ENCODE data around the gene KCMF1. TPM values are rescaled to one million over a fixed set of nuclear protein-coding genes. Genes with fewer than 3 reads are reported as not detected.

Gene KCMF1
- polyA plus RNA-seq, 1 donor from 2014 or later: 43.3 TPM

- H3K4me3 ChIP-seq (ENCODE audit: low read length): no peak overlapping the region
- no peak overlapping the region for H3K9ac ChIP-seq (ENCODE audit: low read length)
- no peaks in the 10 kb centered on the region for H3K36me3 ChIP-seq (ENCODE audit: insufficient read depth, low read length)
- no peak overlapping the region for H3K4me2 ChIP-seq (ENCODE audit: low read length)
- TF ChIP-seq SMC3 (conservative IDR thresholded peaks at IDR 0.05; ENCODE audit: poor library complexity) (no peak), REST (IDR thresholded peaks at IDR 0.05; ENCODE audit: borderline replicate concordance) (no peak), TAF1 (IDR thresholded peaks at IDR 0.05; ENCODE audit: low read depth) (no peak), POLR2AphosphoS5 (IDR thresholded peaks at IDR 0.05) (no peak), MXI1 (conservative IDR thresholded peaks at IDR 0.05; ENCODE audit: poor library complexity, severe bottlenecking) (no peak), EP300 (conservative IDR thresholded peaks at IDR 0.05; ENCODE audit: poor library complexity, severe bottlenecking) (no peak), EZH2 (IDR thresholded peaks at IDR 0.05; ENCODE audit: borderline replicate concordance, insufficient read depth, low read length, poor library complexity, severe bottlenecking) (no peak), RAD21 (conservative IDR thresholded peaks at IDR 0.05) (no peak)
- TF ChIP-seq, protein P1, sequence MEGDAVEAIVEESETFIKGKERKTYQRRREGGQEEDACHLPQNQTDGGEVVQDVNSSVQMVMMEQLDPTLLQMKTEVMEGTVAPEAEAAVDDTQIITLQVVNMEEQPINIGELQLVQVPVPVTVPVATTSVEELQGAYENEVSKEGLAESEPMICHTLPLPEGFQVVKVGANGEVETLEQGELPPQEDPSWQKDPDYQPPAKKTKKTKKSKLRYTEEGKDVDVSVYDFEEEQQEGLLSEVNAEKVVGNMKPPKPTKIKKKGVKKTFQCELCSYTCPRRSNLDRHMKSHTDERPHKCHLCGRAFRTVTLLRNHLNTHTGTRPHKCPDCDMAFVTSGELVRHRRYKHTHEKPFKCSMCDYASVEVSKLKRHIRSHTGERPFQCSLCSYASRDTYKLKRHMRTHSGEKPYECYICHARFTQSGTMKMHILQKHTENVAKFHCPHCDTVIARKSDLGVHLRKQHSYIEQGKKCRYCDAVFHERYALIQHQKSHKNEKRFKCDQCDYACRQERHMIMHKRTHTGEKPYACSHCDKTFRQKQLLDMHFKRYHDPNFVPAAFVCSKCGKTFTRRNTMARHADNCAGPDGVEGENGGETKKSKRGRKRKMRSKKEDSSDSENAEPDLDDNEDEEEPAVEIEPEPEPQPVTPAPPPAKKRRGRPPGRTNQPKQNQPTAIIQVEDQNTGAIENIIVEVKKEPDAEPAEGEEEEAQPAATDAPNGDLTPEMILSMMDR (IDR thresholded peaks at IDR 0.05; ENCODE audit: poor library complexity, severe bottlenecking): no peak
- H3K9me3 ChIP-seq (ENCODE audit: low read length): no peaks in the 10 kb centered on the region
- no peaks in the 10 kb centered on the region for H3K79me2 ChIP-seq (replicated peaks; ENCODE audit: insufficient read depth, low read length)
- H3F3A ChIP-seq (ENCODE audit: insufficient read depth, low read length, poor library complexity, severe bottlenecking): no peaks in the 10 kb centered on the region
- no peaks in the 10 kb centered on the region for H3K27me3 ChIP-seq (ENCODE audit: insufficient read depth, low read depth, low read length)
- H2AFZ ChIP-seq (ENCODE audit: low read depth, low read length): no peak overlapping the region
- no peaks in the 10 kb centered on the region for H3K9me2 ChIP-seq (ENCODE audit: insufficient read depth, low read length)
- no peaks in the 10 kb centered on the region for H4K20me1 ChIP-seq (ENCODE audit: insufficient read depth)
- H3K27ac ChIP-seq (ENCODE audit: low read length): no peak overlapping the region
Measured at GRCh38 chr2:85063981-85064599, 93.1 kb downstream of the KCMF1 start.

DNA sequence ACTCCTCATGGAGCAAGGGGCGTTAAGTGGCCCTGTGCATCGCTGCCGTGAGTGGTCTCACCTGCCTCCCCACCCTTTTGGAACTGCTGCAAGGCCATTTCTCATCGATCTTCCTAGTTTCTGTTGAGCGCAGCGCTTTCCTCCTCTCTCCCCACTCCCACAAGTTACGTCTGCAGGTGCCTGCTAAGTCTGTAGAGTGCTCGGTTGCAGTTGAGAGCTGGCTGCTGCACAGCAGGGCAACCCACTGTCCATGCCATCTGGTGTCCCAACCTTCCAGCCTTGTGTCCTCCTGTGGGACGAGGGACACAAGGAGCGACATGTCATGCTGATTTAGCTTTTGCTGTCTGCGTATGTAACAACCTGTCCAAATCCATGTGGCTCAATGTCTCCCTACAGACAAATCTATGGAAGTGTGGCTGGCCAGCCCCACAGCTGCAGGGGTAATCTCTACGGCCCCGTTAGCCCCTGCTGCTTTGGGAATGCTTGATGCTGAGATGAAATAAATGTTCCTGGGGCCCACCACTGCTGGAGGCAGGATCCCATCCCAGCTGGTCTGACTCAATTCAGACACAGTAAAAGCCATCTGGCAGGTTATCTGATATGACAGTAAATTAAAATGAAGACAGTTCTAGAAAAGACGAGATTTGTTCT is 94.1 kb downstream of the KCMF1 start:
- no peaks in the 10 kb centered on the region for H3F3A ChIP-seq (ENCODE audit: insufficient read depth, low read length, poor library complexity, severe bottlenecking)
- H3K9me2 ChIP-seq (ENCODE audit: insufficient read depth, low read length): no peaks in the 10 kb centered on the region
- H3K4me2 ChIP-seq (ENCODE audit: low read length): no peak overlapping the region
- TF ChIP-seq EP300 (conservative IDR thresholded peaks at IDR 0.05; ENCODE audit: poor library complexity, severe bottlenecking) (no peak), RAD21 (conservative IDR thresholded peaks at IDR 0.05) (no peak), REST (IDR thresholded peaks at IDR 0.05; ENCODE audit: borderline replicate concordance) (no peak), EZH2 (IDR thresholded peaks at IDR 0.05; ENCODE audit: borderline replicate concordance, insufficient read depth, low read length, poor library complexity, severe bottlenecking) (no peak), TAF1 (IDR thresholded peaks at IDR 0.05; ENCODE audit: low read depth) (no peak)
- TF ChIP-seq, protein P1 (IDR thresholded peaks at IDR 0.05; ENCODE audit: poor library complexity, severe bottlenecking): no peak
- no peaks in the 10 kb centered on the region for H3K9me3 ChIP-seq (ENCODE audit: low read length)
- no peak overlapping the region for H3K9ac ChIP-seq (ENCODE audit: low read length)
- no peak overlapping the region for H3K4me3 ChIP-seq (ENCODE audit: low read length)
- H3K27ac ChIP-seq (ENCODE audit: low read length): no peak overlapping the region
- no peaks in the 10 kb centered on the region for H3K79me2 ChIP-seq (replicated peaks; ENCODE audit: insufficient read depth, low read length)
- no peak overlapping the region for H2AFZ ChIP-seq (ENCODE audit: low read depth, low read length)
- H4K20me1 ChIP-seq (ENCODE audit: insufficient read depth): no peaks in the 10 kb centered on the region
- no peaks in the 10 kb centered on the region for H3K36me3 ChIP-seq (ENCODE audit: insufficient read depth, low read length)
- H3K27me3 ChIP-seq (ENCODE audit: insufficient read depth, low read depth, low read length): no peaks in the 10 kb centered on the region

Data from neural cell (in vitro differentiated cells).